ENCODE results near the gene N4BP2L2.

Gene N4BP2L2

GRCh38 chr13:32390484-32390883, 148.1 kb downstream of the N4BP2L2 start:
- Histone ChIP-seq H3K4me3 (ENCODE audit: insufficient read length, low read depth) (no peak overlapping the region), H3K36me3 (ENCODE audit: insufficient read depth, insufficient read length, low read length) (peaks cover 14% of the 10 kb centered on the region), H3K4me1 (ENCODE audit: insufficient read depth, insufficient read length) (no peaks in the 10 kb centered on the region), H3K9me3 (ENCODE audit: insufficient read depth, low read length) (no peaks in the 10 kb centered on the region), H3K9ac (ENCODE audit: insufficient read length, low read depth) (no peak overlapping the region), H3K27me3 (ENCODE audit: insufficient read depth, insufficient read length) (no peaks in the 10 kb centered on the region)
- TF ChIP-seq YY1 (IDR thresholded peaks at IDR 0.05; ENCODE audit: insufficient read depth, insufficient read length) = no peak
- TF ChIP-seq SUZ12 (IDR thresholded peaks at IDR 0.05; ENCODE audit: extremely low read depth, insufficient read depth, insufficient read length) = no peak
- TF ChIP-seq ZNF274 (IDR thresholded peaks at IDR 0.05; ENCODE audit: low read depth, low read length) = no peak
- DNase-seq (ENCODE audit: low read depth, low spot score) = no peak

- no peaks in the 10 kb centered on the region for H3K9me3 ChIP-seq (ENCODE audit: insufficient read depth, low read length)
- no peaks in the 10 kb centered on the region for H3K4me1 ChIP-seq (ENCODE audit: insufficient read depth, insufficient read length)
- no peak overlapping the region for H3K4me3 ChIP-seq (ENCODE audit: insufficient read length, low read depth)
- no peak overlapping the region for H3K9ac ChIP-seq (ENCODE audit: insufficient read length, low read depth)
- H3K27me3 ChIP-seq (ENCODE audit: insufficient read depth, insufficient read length) = no peaks in the 10 kb centered on the region
- DNase-seq (ENCODE audit: low read depth, low spot score) = no peak
- H3K36me3 ChIP-seq (ENCODE audit: insufficient read depth, insufficient read length, low read length) = peaks cover 14% of the 10 kb centered on the region
- TF ChIP-seq SUZ12 (IDR thresholded peaks at IDR 0.05; ENCODE audit: extremely low read depth, insufficient read depth, insufficient read length) (no peak), YY1 (IDR thresholded peaks at IDR 0.05; ENCODE audit: insufficient read depth, insufficient read length) (no peak), ZNF274 (IDR thresholded peaks at IDR 0.05; ENCODE audit: low read depth, low read length) (no peak)
These were observed 148.5 kb downstream of the N4BP2L2 start for GRCh38 chr13:32390048-32390447.

DNA sequence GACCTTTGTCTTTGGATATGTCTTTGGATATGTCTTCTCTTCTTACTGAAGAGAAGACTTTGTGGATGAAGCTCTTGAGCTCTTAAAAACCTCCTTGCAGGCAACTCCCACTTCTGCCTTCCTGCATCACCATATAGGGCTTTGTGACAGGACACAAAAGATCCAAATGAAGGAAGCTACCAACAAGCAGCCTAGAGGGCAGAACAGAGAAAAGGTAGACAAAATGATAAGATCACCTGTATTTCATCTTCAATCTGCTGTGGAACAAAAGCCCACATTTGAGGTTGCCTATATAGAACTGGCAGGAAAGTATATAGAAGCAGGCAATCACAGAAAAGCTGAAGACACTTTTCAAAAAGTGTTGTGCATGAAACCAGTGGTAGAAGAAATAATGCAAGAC, 153.2 kb downstream of the N4BP2L2 start:
- Histone ChIP-seq H3K9me3 (ENCODE audit: insufficient read depth, low read length) (no peaks in the 10 kb centered on the region), H3K4me3 (ENCODE audit: insufficient read length, low read depth) (no peak overlapping the region), H3K36me3 (ENCODE audit: insufficient read depth, insufficient read length, low read length) (peaks cover 33% of the 10 kb centered on the region), H3K4me1 (ENCODE audit: insufficient read depth, insufficient read length) (no peaks in the 10 kb centered on the region), H3K27me3 (ENCODE audit: insufficient read depth, insufficient read length) (no peaks in the 10 kb centered on the region), H3K9ac (ENCODE audit: insufficient read length, low read depth) (no peak overlapping the region)
- TF ChIP-seq YY1 (IDR thresholded peaks at IDR 0.05; ENCODE audit: insufficient read depth, insufficient read length) (no peak), ZNF274 (IDR thresholded peaks at IDR 0.05; ENCODE audit: low read depth, low read length) (no peak), SUZ12 (IDR thresholded peaks at IDR 0.05; ENCODE audit: extremely low read depth, insufficient read depth, insufficient read length) (no peak)
- DNase-seq (ENCODE audit: low read depth, low spot score) = no peak

- no peaks in the 10 kb centered on the region for H3K9me3 ChIP-seq (ENCODE audit: insufficient read depth, low read length)
- H3K4me1 ChIP-seq (ENCODE audit: insufficient read depth, insufficient read length) = no peaks in the 10 kb centered on the region
- no peak overlapping the region for H3K4me3 ChIP-seq (ENCODE audit: insufficient read length, low read depth)
These were observed 153.9 kb downstream of the N4BP2L2 start for GRCh38 chr13:32384702-32385101.

GRCh38 chr13:32383836-32384618, 154.6 kb downstream of the N4BP2L2 start:
- no peak for DNase-seq (ENCODE audit: low read depth, low spot score)
- Histone ChIP-seq H3K4me3 (ENCODE audit: insufficient read length, low read depth) (no peak overlapping the region), H3K9ac (ENCODE audit: insufficient read length, low read depth) (no peak overlapping the region), H3K36me3 (ENCODE audit: insufficient read depth, insufficient read length, low read length) (peaks cover 44% of the 10 kb centered on the region), H3K9me3 (ENCODE audit: insufficient read depth, low read length) (no peaks in the 10 kb centered on the region), H3K4me1 (ENCODE audit: insufficient read depth, insufficient read length) (no peaks in the 10 kb centered on the region), H3K27me3 (ENCODE audit: insufficient read depth, insufficient read length) (no peaks in the 10 kb centered on the region)
- TF ChIP-seq YY1 (IDR thresholded peaks at IDR 0.05; ENCODE audit: insufficient read depth, insufficient read length) (no peak), SUZ12 (IDR thresholded peaks at IDR 0.05; ENCODE audit: extremely low read depth, insufficient read depth, insufficient read length) (no peak), ZNF274 (IDR thresholded peaks at IDR 0.05; ENCODE audit: low read depth, low read length) (no peak)

More at GRCh38 chr13:32384702-32385101, 153.9 kb downstream of the N4BP2L2 start:
- no peak overlapping the region for H3K9ac ChIP-seq (ENCODE audit: insufficient read length, low read depth)
- H3K27me3 ChIP-seq (ENCODE audit: insufficient read depth, insufficient read length) = no peaks in the 10 kb centered on the region
- TF ChIP-seq YY1 (IDR thresholded peaks at IDR 0.05; ENCODE audit: insufficient read depth, insufficient read length) (no peak), SUZ12 (IDR thresholded peaks at IDR 0.05; ENCODE audit: extremely low read depth, insufficient read depth, insufficient read length) (no peak), ZNF274 (IDR thresholded peaks at IDR 0.05; ENCODE audit: low read depth, low read length) (no peak)
- DNase-seq (ENCODE audit: low read depth, low spot score) = no peak
- peaks cover 39% of the 10 kb centered on the region for H3K36me3 ChIP-seq (ENCODE audit: insufficient read depth, insufficient read length, low read length)
